Measurements from ENCODE around the gene SAP30BP.

The SAP30BP gene

GRCh38 chr17:75739174-75739573, 72.0 kb downstream of the SAP30BP start:
- Histone ChIP-seq H3K9ac (ENCODE audit: insufficient read length, low read depth) (no peak overlapping the region), H3K27me3 (ENCODE audit: insufficient read depth, insufficient read length) (no peaks in the 10 kb centered on the region), H3K36me3 (ENCODE audit: insufficient read depth, insufficient read length, low read length) (no peaks in the 10 kb centered on the region), H3K4me1 (ENCODE audit: insufficient read depth, insufficient read length) (peaks cover 3% of the 10 kb centered on the region), H3K9me3 (ENCODE audit: insufficient read depth, low read length) (no peaks in the 10 kb centered on the region), H3K4me3 (ENCODE audit: insufficient read length, low read depth) (no peak overlapping the region)
- no peak for DNase-seq (ENCODE audit: low read depth, low spot score)
- no peak for TF ChIP-seq SUZ12 (IDR thresholded peaks at IDR 0.05; ENCODE audit: extremely low read depth, insufficient read depth, insufficient read length)
- TF ChIP-seq YY1 (IDR thresholded peaks at IDR 0.05; ENCODE audit: insufficient read depth, insufficient read length): no peak
- no peak for TF ChIP-seq ZNF274 (IDR thresholded peaks at IDR 0.05; ENCODE audit: low read depth, low read length)

DNA sequence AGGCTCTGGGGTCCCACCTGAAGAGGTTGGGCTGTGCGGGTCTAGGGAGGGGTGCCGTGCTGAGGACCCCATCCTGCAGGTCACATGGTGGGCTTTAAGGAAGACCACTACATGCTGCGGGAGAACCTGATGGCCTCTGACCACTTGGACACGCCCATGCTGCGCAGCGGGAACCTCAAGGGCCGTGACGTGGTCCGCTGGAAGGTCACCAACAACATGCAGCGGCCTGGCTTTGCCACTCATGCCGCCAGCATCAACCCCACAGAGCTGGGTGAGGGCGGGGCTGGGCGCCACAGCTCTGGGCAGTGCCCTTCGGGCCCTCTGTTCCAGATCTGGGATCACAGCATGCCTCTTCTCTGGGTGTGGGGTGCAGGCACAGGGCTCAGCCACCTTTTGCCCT, 72.7 kb downstream of the SAP30BP start:
- no peak for DNase-seq (ENCODE audit: low read depth, low spot score)
- Histone ChIP-seq H3K9me3 (ENCODE audit: insufficient read depth, low read length) (no peaks in the 10 kb centered on the region), H3K4me3 (ENCODE audit: insufficient read length, low read depth) (no peak overlapping the region), H3K27me3 (ENCODE audit: insufficient read depth, insufficient read length) (no peaks in the 10 kb centered on the region), H3K4me1 (ENCODE audit: insufficient read depth, insufficient read length) (peaks cover 3% of the 10 kb centered on the region), H3K9ac (ENCODE audit: insufficient read length, low read depth) (no peak overlapping the region), H3K36me3 (ENCODE audit: insufficient read depth, insufficient read length, low read length) (no peaks in the 10 kb centered on the region)
- no peak for TF ChIP-seq YY1 (IDR thresholded peaks at IDR 0.05; ENCODE audit: insufficient read depth, insufficient read length)
- TF ChIP-seq SUZ12 (IDR thresholded peaks at IDR 0.05; ENCODE audit: extremely low read depth, insufficient read depth, insufficient read length): no peak
- no peak for TF ChIP-seq ZNF274 (IDR thresholded peaks at IDR 0.05; ENCODE audit: low read depth, low read length)

DNA sequence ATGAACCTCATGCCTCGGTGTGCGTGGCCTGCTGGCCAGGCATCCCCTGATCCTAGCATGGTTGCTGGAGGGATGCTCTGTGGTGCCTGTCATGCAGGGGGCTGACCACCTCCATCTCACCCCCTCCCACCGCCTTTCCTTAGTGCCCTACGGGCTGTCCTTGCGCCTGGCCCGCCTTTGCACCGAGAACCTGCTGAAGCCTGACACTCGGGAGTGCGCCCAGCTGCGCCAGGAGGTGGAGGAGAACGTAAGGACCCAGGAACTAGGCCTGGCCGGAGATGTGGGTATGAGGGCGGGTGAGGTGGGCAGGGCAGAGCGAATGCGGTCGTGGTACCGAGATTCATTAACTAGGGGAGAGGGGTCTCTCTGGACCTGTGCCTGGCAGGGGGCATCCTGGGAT, 73.1 kb downstream of the SAP30BP start:
- Histone ChIP-seq H3K27me3 (ENCODE audit: insufficient read depth, insufficient read length) (no peaks in the 10 kb centered on the region), H3K9ac (ENCODE audit: insufficient read length, low read depth) (no peak overlapping the region), H3K36me3 (ENCODE audit: insufficient read depth, insufficient read length, low read length) (no peaks in the 10 kb centered on the region), H3K4me3 (ENCODE audit: insufficient read length, low read depth) (no peak overlapping the region), H3K9me3 (ENCODE audit: insufficient read depth, low read length) (no peaks in the 10 kb centered on the region), H3K4me1 (ENCODE audit: insufficient read depth, insufficient read length) (peaks cover 3% of the 10 kb centered on the region)
- no peak for DNase-seq (ENCODE audit: low read depth, low spot score)
- TF ChIP-seq ZNF274 (IDR thresholded peaks at IDR 0.05; ENCODE audit: low read depth, low read length) (no peak), YY1 (IDR thresholded peaks at IDR 0.05; ENCODE audit: insufficient read depth, insufficient read length) (no peak), SUZ12 (IDR thresholded peaks at IDR 0.05; ENCODE audit: extremely low read depth, insufficient read depth, insufficient read length) (no peak)

- no peak for DNase-seq (ENCODE audit: low read depth, low spot score)
- no peak for TF ChIP-seq YY1 (IDR thresholded peaks at IDR 0.05; ENCODE audit: insufficient read depth, insufficient read length)
- TF ChIP-seq ZNF274 (IDR thresholded peaks at IDR 0.05; ENCODE audit: low read depth, low read length): no peak
- TF ChIP-seq SUZ12 (IDR thresholded peaks at IDR 0.05; ENCODE audit: extremely low read depth, insufficient read depth, insufficient read length): no peak
- H3K9me3 ChIP-seq (ENCODE audit: insufficient read depth, low read length): no peaks in the 10 kb centered on the region
- no peaks in the 10 kb centered on the region for H3K27me3 ChIP-seq (ENCODE audit: insufficient read depth, insufficient read length)
- peaks cover 3% of the 10 kb centered on the region for H3K4me1 ChIP-seq (ENCODE audit: insufficient read depth, insufficient read length)
- H3K4me3 ChIP-seq (ENCODE audit: insufficient read length, low read depth): no peak overlapping the region
- H3K9ac ChIP-seq (ENCODE audit: insufficient read length, low read depth): no peak overlapping the region
- H3K36me3 ChIP-seq (ENCODE audit: insufficient read depth, insufficient read length, low read length): no peaks in the 10 kb centered on the region
Measured at GRCh38 chr17:75740631-75741077, 73.5 kb downstream of the SAP30BP start.

GRCh38 chr17:75742337-75742736, 75.2 kb downstream of the SAP30BP start:
- Histone ChIP-seq H3K9ac (ENCODE audit: insufficient read length, low read depth) (no peak overlapping the region), H3K4me3 (ENCODE audit: insufficient read length, low read depth) (no peak overlapping the region), H3K9me3 (ENCODE audit: insufficient read depth, low read length) (no peaks in the 10 kb centered on the region), H3K27me3 (ENCODE audit: insufficient read depth, insufficient read length) (no peaks in the 10 kb centered on the region), H3K4me1 (ENCODE audit: insufficient read depth, insufficient read length) (peaks cover 3% of the 10 kb centered on the region), H3K36me3 (ENCODE audit: insufficient read depth, insufficient read length, low read length) (no peaks in the 10 kb centered on the region)
- no peak for DNase-seq (ENCODE audit: low read depth, low spot score)
- no peak for TF ChIP-seq YY1 (IDR thresholded peaks at IDR 0.05; ENCODE audit: insufficient read depth, insufficient read length)
- TF ChIP-seq ZNF274 (IDR thresholded peaks at IDR 0.05; ENCODE audit: low read depth, low read length): no peak
- no peak for TF ChIP-seq SUZ12 (IDR thresholded peaks at IDR 0.05; ENCODE audit: extremely low read depth, insufficient read depth, insufficient read length)

GRCh38 chr17:75743625-75744206, 76.6 kb downstream of the SAP30BP start:
- Histone ChIP-seq H3K9me3 (ENCODE audit: insufficient read depth, low read length) (no peaks in the 10 kb centered on the region), H3K4me1 (ENCODE audit: insufficient read depth, insufficient read length) (peaks cover 3% of the 10 kb centered on the region), H3K27me3 (ENCODE audit: insufficient read depth, insufficient read length) (no peaks in the 10 kb centered on the region), H3K36me3 (ENCODE audit: insufficient read depth, insufficient read length, low read length) (no peaks in the 10 kb centered on the region), H3K9ac (ENCODE audit: insufficient read length, low read depth) (no peak overlapping the region), H3K4me3 (ENCODE audit: insufficient read length, low read depth) (no peak overlapping the region)
- DNase-seq (ENCODE audit: low read depth, low spot score): no peak
- TF ChIP-seq YY1 (IDR thresholded peaks at IDR 0.05; ENCODE audit: insufficient read depth, insufficient read length): no peak

DNA sequence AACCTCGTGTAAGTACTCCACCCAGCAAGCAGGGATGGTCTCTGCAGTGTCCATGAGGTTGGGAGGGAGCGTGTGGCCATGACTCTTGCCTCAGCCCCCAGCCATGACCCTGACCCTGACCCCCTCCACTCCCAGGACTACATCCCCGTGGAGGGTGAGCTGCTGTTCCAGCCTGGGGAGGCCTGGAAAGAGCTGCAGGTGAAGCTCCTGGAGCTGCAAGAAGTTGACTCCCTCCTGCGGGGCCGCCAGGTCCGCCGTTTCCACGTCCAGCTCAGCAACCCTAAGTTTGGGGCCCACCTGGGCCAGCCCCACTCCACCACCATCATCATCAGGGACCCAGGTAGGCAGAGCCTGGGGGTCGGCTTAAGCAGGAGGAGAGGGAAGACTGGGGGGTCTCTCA, 81.6 kb downstream of the SAP30BP start:
- DNase-seq (ENCODE audit: low read depth, low spot score): no peak
- no peaks in the 10 kb centered on the region for H3K27me3 ChIP-seq (ENCODE audit: insufficient read depth, insufficient read length)
- TF ChIP-seq SUZ12 (IDR thresholded peaks at IDR 0.05; ENCODE audit: extremely low read depth, insufficient read depth, insufficient read length) (no peak), ZNF274 (IDR thresholded peaks at IDR 0.05; ENCODE audit: low read depth, low read length) (no peak), YY1 (IDR thresholded peaks at IDR 0.05; ENCODE audit: insufficient read depth, insufficient read length) (no peak)
- H3K9ac ChIP-seq (ENCODE audit: insufficient read length, low read depth): no peak overlapping the region
- peaks cover 4% of the 10 kb centered on the region for H3K4me1 ChIP-seq (ENCODE audit: insufficient read depth, insufficient read length)
- no peaks in the 10 kb centered on the region for H3K36me3 ChIP-seq (ENCODE audit: insufficient read depth, insufficient read length, low read length)
- H3K9me3 ChIP-seq (ENCODE audit: insufficient read depth, low read length): no peaks in the 10 kb centered on the region
- no peak overlapping the region for H3K4me3 ChIP-seq (ENCODE audit: insufficient read length, low read depth)

Data from NT2/D1 (cell line).